HG02870 (cell line): ENCODE measurements around the gene HTR3A.

Experiments
- ATAC-seq: cut with Tn5 transposase; IDR thresholded peaks from one replicate; pipeline ENCODE4 v1.9.1; 2021; ENCODE audit warnings: mild to moderate bottlenecking, moderate library complexity; ENCODE audit not compliant: unreplicated experiment

HTR3A gene

GRCh38 chr11:114016986-114017385 is 42.1 kb downstream of the HTR3A start:
- no peak for ATAC-seq

- no peak for ATAC-seq
Observed at GRCh38 chr11:114017723-114018122, 42.8 kb downstream of the HTR3A start.

- ATAC-seq, result no peak
Observed at GRCh38 chr11:114019046-114019445, 44.1 kb downstream of the HTR3A start.

- no peak for ATAC-seq
Observed at GRCh38 chr11:114019574-114019973, 44.7 kb downstream of the HTR3A start.

- ATAC-seq, result no peak
Observed at GRCh38 chr11:114025329-114025907, 50.5 kb downstream of the HTR3A start.

- no peak for ATAC-seq
Observed at GRCh38 chr11:114026355-114026754, 51.4 kb downstream of the HTR3A start.

- ATAC-seq, result no peak
Observed at GRCh38 chr11:114027391-114027790, 52.5 kb downstream of the HTR3A start.

GRCh38 chr11:114027926-114028325 is 53.0 kb downstream of the HTR3A start:
- ATAC-seq, result no peak

- ATAC-seq, result no peak
Observed at GRCh38 chr11:114031246-114031966, 56.5 kb downstream of the HTR3A start.

- ATAC-seq, result no peak
Observed at GRCh38 chr11:114031967-114032320, 57.0 kb downstream of the HTR3A start.

GRCh38 chr11:114033066-114033465 is 58.2 kb downstream of the HTR3A start:
- ATAC-seq, result no peak

GRCh38 chr11:114033572-114033971 is 58.7 kb downstream of the HTR3A start:
- ATAC-seq, result no peak

GRCh38 chr11:114034956-114035355 is 60.0 kb downstream of the HTR3A start:
- ATAC-seq, result no peak

- no peak for ATAC-seq
Observed at GRCh38 chr11:114036147-114036811, 61.4 kb downstream of the HTR3A start.

GRCh38 chr11:114036958-114037357 is 62.0 kb downstream of the HTR3A start:
- ATAC-seq, result no peak

GRCh38 chr11:114039551-114039950 is 64.6 kb downstream of the HTR3A start:
- no peak for ATAC-seq
